Brain microvascular endothelial cell (primary cell): ENCODE data around the gene CDK11B.

Experiments
- DNase-seq: peaks from one replicate; pipeline ENCODE4 v3.0.0-alpha.2; 2020
- H3K27ac ChIP-seq: fragments of 250-450 bp; sonication (Bioruptor Pico); 2 replicates; pipeline ENCODE4 v1.5.1; 2020; ENCODE audit warnings: mild to moderate bottlenecking, moderate library complexity
- H3K27me3 ChIP-seq: fragments of 250-450 bp; sonication (Bioruptor Pico); replicated peaks from 2 replicates; pipeline ENCODE4 v1.5.1; 2020; ENCODE audit warnings: mild to moderate bottlenecking
- H3K36me3 ChIP-seq: fragments of 250-450 bp; sonication (Bioruptor Pico); replicated peaks from 2 replicates; pipeline ENCODE4 v1.5.1; 2020; ENCODE audit warnings: mild to moderate bottlenecking
- H3K4me3 ChIP-seq: 2 replicates; pipeline ENCODE4 v1.5.1; 2011; ENCODE audit warnings: low read depth, mild to moderate bottlenecking, control low read depth, low read length, moderate library complexity
- CTCF ChIP-seq: IDR thresholded peaks from 2 replicates; pipeline ENCODE4 v1.5.1; 2011; ENCODE audit warnings: low read depth, mild to moderate bottlenecking, moderate library complexity, low read length, control low read depth, inconsistent platforms; ENCODE audit errors: missing control alignments
- in situ Hi-C: cut with HindIII; loops from 2 replicates; pipeline ENCODE4 v1.10.0; 2017; ENCODE audit warnings: low sequenced_read_pairs, low pct_ligation_motif_present

Gene CDK11B

GRCh38 chr1:1619917-1620361 lies 38.9 kb downstream of the CDK11B start:
- in situ Hi-C loops: no loop called here
- no peak for DNase-seq
- TF ChIP-seq CTCF: peak; percentile 52
- Histone ChIP-seq H3K4me3 (no peak overlapping the region), H3K27me3 (no peaks in the 10 kb centered on the region), H3K27ac (no peak overlapping the region), H3K36me3 (peaks cover 3% of the 10 kb centered on the region)

GRCh38 chr1:1618396-1619068 lies 40.3 kb downstream of the CDK11B start:
- Histone ChIP-seq H3K27me3 (no peaks in the 10 kb centered on the region), H3K4me3 (no peak overlapping the region), H3K36me3 (peaks cover 3% of the 10 kb centered on the region), H3K27ac (no peak overlapping the region)
- in situ Hi-C loops: no loop called here
- DNase-seq: no peak
- no peak for TF ChIP-seq CTCF

GRCh38 chr1:1617925-1618324 lies 40.9 kb downstream of the CDK11B start:
- Histone ChIP-seq H3K27ac (no peak overlapping the region), H3K36me3 (peaks cover 3% of the 10 kb centered on the region), H3K27me3 (no peaks in the 10 kb centered on the region), H3K4me3 (no peak overlapping the region)
- no peak for DNase-seq
- in situ Hi-C loops: no loop called here
- TF ChIP-seq CTCF: no peak

- Histone ChIP-seq H3K4me3 (no peak overlapping the region), H3K36me3 (peaks cover 3% of the 10 kb centered on the region), H3K27me3 (no peaks in the 10 kb centered on the region), H3K27ac (no peak overlapping the region)
- TF ChIP-seq CTCF: no peak
- in situ Hi-C loops: no loop called here
- DNase-seq: no peak
Measured at GRCh38 chr1:1617516-1617915, 41.3 kb downstream of the CDK11B start.

- Histone ChIP-seq H3K27me3 (no peaks in the 10 kb centered on the region), H3K36me3 (peaks cover 3% of the 10 kb centered on the region), H3K4me3 (peak overlapping the region; percentile 89), H3K27ac (no peak overlapping the region)
- in situ Hi-C loops: no loop called here
- DNase-seq: no peak
- TF ChIP-seq CTCF: no peak
Measured at GRCh38 chr1:1616838-1617237, 42.0 kb downstream of the CDK11B start.
